ENCODE measurements around the gene SOHLH1.

SOHLH1 gene

DNA sequence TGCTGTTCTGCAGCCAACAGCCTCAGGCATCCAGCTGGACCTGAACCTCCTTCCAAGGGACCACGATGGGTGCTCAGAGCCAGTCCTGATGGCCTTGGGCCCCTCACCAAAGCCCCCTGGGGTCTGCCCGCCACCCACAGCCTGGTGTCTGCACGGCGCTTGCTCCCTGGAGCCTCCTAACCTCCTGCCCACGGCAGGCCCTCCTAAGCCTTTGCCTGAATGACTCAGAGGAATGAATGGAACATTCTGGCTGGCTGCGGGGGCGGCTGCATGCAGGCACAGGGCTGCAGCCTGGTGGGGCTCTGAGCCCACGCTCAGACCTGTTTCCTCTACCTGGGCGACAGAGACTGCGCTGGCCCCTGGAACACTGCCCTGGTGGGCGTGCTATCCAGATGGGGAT, 6.9 kb downstream of the SOHLH1 start:
- Histone ChIP-seq H3K4me3 (ENCODE audit: low read depth, low read length) (no peak overlapping the region), H3K27me3 (ENCODE audit: control insufficient read depth, insufficient read depth, low read length) (no peaks in the 10 kb centered on the region), H3K27ac (ENCODE audit: low read depth, low read length) (no peak overlapping the region), H3K9me3 (ENCODE audit: control insufficient read depth, insufficient read depth, low read length) (no peaks in the 10 kb centered on the region), H3K36me3 (ENCODE audit: control insufficient read depth, insufficient read depth, low read length) (no peaks in the 10 kb centered on the region), H3K4me1 (ENCODE audit: control insufficient read depth, insufficient read depth, low read length) (no peaks in the 10 kb centered on the region), H3K9ac (ENCODE audit: low read depth, low read length) (no peak overlapping the region)

DNA sequence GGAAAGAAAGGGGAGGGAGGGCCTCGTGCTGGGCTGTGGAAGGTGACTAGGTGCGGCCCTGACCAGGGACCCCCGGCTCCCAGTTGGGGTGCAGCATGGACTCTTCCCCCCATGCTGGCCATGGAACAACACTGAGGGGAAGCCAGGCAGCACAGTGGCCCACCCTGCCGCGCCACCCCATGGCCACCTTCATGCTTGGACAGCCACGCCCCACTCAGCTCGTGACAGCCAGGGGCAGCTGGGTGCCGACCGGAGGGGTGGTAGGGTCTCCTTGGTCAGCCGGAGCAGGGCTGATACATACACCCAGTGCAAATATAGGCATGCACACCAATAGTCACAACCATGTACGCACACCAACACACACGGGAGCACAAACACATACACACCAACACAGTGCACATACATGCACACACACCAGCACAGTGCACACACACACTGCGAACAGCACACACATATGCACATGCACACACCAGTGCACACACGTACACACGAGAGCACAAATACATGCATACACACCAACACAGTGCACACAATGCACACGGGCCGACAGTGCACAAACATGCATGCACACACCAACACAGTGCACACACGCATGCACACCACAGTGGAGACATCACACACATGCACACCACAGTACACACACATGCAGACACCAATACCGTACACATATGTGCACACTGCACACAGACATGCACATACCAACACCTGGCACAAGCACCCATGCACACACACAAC, 8.3 kb downstream of the SOHLH1 start:
- H3K36me3 ChIP-seq (ENCODE audit: control insufficient read depth, insufficient read depth, low read length), result no peaks in the 10 kb centered on the region
- no peaks in the 10 kb centered on the region for H3K9me3 ChIP-seq (ENCODE audit: control insufficient read depth, insufficient read depth, low read length)
- no peak overlapping the region for H3K27ac ChIP-seq (ENCODE audit: low read depth, low read length)
- H3K27me3 ChIP-seq (ENCODE audit: control insufficient read depth, insufficient read depth, low read length), result no peaks in the 10 kb centered on the region
- H3K4me3 ChIP-seq (ENCODE audit: low read depth, low read length), result no peak overlapping the region
- no peak overlapping the region for H3K9ac ChIP-seq (ENCODE audit: low read depth, low read length)
- no peaks in the 10 kb centered on the region for H3K4me1 ChIP-seq (ENCODE audit: control insufficient read depth, insufficient read depth, low read length)

- Histone ChIP-seq H3K27me3 (ENCODE audit: control insufficient read depth, insufficient read depth, low read length) (no peaks in the 10 kb centered on the region), H3K4me1 (ENCODE audit: control insufficient read depth, insufficient read depth, low read length) (no peaks in the 10 kb centered on the region), H3K9me3 (ENCODE audit: control insufficient read depth, insufficient read depth, low read length) (no peaks in the 10 kb centered on the region), H3K27ac (ENCODE audit: low read depth, low read length) (no peak overlapping the region), H3K9ac (ENCODE audit: low read depth, low read length) (no peak overlapping the region), H3K4me3 (ENCODE audit: low read depth, low read length) (no peak overlapping the region), H3K36me3 (ENCODE audit: control insufficient read depth, insufficient read depth, low read length) (no peaks in the 10 kb centered on the region)
These were observed 10.3 kb downstream of the SOHLH1 start for GRCh38 chr9:135689011-135689410.

GRCh38 chr9:135687216-135687615, 12.1 kb downstream of the SOHLH1 start:
- H3K4me1 ChIP-seq (ENCODE audit: control insufficient read depth, insufficient read depth, low read length), result no peaks in the 10 kb centered on the region
- H3K36me3 ChIP-seq (ENCODE audit: control insufficient read depth, insufficient read depth, low read length), result no peaks in the 10 kb centered on the region
- H3K9me3 ChIP-seq (ENCODE audit: control insufficient read depth, insufficient read depth, low read length), result no peaks in the 10 kb centered on the region
- H3K27me3 ChIP-seq (ENCODE audit: control insufficient read depth, insufficient read depth, low read length), result no peaks in the 10 kb centered on the region
- no peak overlapping the region for H3K9ac ChIP-seq (ENCODE audit: low read depth, low read length)
- no peak overlapping the region for H3K27ac ChIP-seq (ENCODE audit: low read depth, low read length)
- H3K4me3 ChIP-seq (ENCODE audit: low read depth, low read length), result no peak overlapping the region

- H3K9me3 ChIP-seq (ENCODE audit: control insufficient read depth, insufficient read depth, low read length), result no peaks in the 10 kb centered on the region
- H3K27ac ChIP-seq (ENCODE audit: low read depth, low read length), result no peak overlapping the region
- no peak overlapping the region for H3K9ac ChIP-seq (ENCODE audit: low read depth, low read length)
- H3K4me1 ChIP-seq (ENCODE audit: control insufficient read depth, insufficient read depth, low read length), result no peaks in the 10 kb centered on the region
- no peaks in the 10 kb centered on the region for H3K36me3 ChIP-seq (ENCODE audit: control insufficient read depth, insufficient read depth, low read length)
- H3K27me3 ChIP-seq (ENCODE audit: control insufficient read depth, insufficient read depth, low read length), result no peaks in the 10 kb centered on the region
- H3K4me3 ChIP-seq (ENCODE audit: low read depth, low read length), result no peak overlapping the region
These were observed 14.6 kb downstream of the SOHLH1 start for GRCh38 chr9:135684691-135685090.

- Histone ChIP-seq H3K27ac (ENCODE audit: low read depth, low read length) (no peak overlapping the region), H3K4me1 (ENCODE audit: control insufficient read depth, insufficient read depth, low read length) (no peaks in the 10 kb centered on the region), H3K9me3 (ENCODE audit: control insufficient read depth, insufficient read depth, low read length) (no peaks in the 10 kb centered on the region), H3K27me3 (ENCODE audit: control insufficient read depth, insufficient read depth, low read length) (no peaks in the 10 kb centered on the region), H3K4me3 (ENCODE audit: low read depth, low read length) (no peak overlapping the region), H3K36me3 (ENCODE audit: control insufficient read depth, insufficient read depth, low read length) (no peaks in the 10 kb centered on the region), H3K9ac (ENCODE audit: low read depth, low read length) (no peak overlapping the region)
These were observed 15.8 kb downstream of the SOHLH1 start for GRCh38 chr9:135683401-135684034.

DNA sequence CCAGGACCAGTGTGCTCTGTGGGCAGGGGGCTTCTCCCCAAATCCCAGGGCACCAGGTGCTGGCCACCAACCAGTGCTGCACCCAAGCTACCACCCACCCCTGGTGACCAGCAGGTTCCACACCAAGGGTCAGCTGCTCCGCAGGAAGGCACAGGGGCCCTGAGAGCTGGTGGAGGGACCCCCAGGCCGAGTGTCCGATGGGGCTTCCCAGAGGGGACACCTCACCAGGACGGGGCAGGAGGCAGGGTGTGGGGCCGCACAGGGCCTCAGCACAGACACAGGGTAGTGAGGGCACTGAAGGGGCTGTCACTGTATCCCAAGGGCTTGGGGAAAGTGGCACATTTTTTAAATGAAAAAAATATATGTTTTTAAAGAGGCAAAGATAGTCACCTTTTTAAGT, 18.1 kb downstream of the SOHLH1 start:
- no peaks in the 10 kb centered on the region for H3K9me3 ChIP-seq (ENCODE audit: control insufficient read depth, insufficient read depth, low read length)
- H3K4me3 ChIP-seq (ENCODE audit: low read depth, low read length), result no peak overlapping the region
- no peaks in the 10 kb centered on the region for H3K4me1 ChIP-seq (ENCODE audit: control insufficient read depth, insufficient read depth, low read length)
- no peak overlapping the region for H3K9ac ChIP-seq (ENCODE audit: low read depth, low read length)
- H3K27ac ChIP-seq (ENCODE audit: low read depth, low read length), result no peak overlapping the region
- no peaks in the 10 kb centered on the region for H3K36me3 ChIP-seq (ENCODE audit: control insufficient read depth, insufficient read depth, low read length)
- no peaks in the 10 kb centered on the region for H3K27me3 ChIP-seq (ENCODE audit: control insufficient read depth, insufficient read depth, low read length)

- no peaks in the 10 kb centered on the region for H3K27me3 ChIP-seq (ENCODE audit: control insufficient read depth, insufficient read depth, low read length)
- H3K9me3 ChIP-seq (ENCODE audit: control insufficient read depth, insufficient read depth, low read length), result no peaks in the 10 kb centered on the region
- no peak overlapping the region for H3K27ac ChIP-seq (ENCODE audit: low read depth, low read length)
These were observed 19.2 kb downstream of the SOHLH1 start for GRCh38 chr9:135680056-135680455.

GRCh38 chr9:135678236-135679017, 20.9 kb downstream of the SOHLH1 start:
- Histone ChIP-seq H3K36me3 (ENCODE audit: control insufficient read depth, insufficient read depth, low read length) (no peaks in the 10 kb centered on the region), H3K9me3 (ENCODE audit: control insufficient read depth, insufficient read depth, low read length) (no peaks in the 10 kb centered on the region), H3K4me1 (ENCODE audit: control insufficient read depth, insufficient read depth, low read length) (no peaks in the 10 kb centered on the region), H3K27ac (ENCODE audit: low read depth, low read length) (no peak overlapping the region), H3K4me3 (ENCODE audit: low read depth, low read length) (no peak overlapping the region), H3K9ac (ENCODE audit: low read depth, low read length) (no peak overlapping the region), H3K27me3 (ENCODE audit: control insufficient read depth, insufficient read depth, low read length) (no peaks in the 10 kb centered on the region)

More at GRCh38 chr9:135680056-135680455, 19.2 kb downstream of the SOHLH1 start:
- Histone ChIP-seq H3K4me1 (ENCODE audit: control insufficient read depth, insufficient read depth, low read length) (no peaks in the 10 kb centered on the region), H3K4me3 (ENCODE audit: low read depth, low read length) (no peak overlapping the region), H3K36me3 (ENCODE audit: control insufficient read depth, insufficient read depth, low read length) (no peaks in the 10 kb centered on the region), H3K9ac (ENCODE audit: low read depth, low read length) (no peak overlapping the region)

DNA sequence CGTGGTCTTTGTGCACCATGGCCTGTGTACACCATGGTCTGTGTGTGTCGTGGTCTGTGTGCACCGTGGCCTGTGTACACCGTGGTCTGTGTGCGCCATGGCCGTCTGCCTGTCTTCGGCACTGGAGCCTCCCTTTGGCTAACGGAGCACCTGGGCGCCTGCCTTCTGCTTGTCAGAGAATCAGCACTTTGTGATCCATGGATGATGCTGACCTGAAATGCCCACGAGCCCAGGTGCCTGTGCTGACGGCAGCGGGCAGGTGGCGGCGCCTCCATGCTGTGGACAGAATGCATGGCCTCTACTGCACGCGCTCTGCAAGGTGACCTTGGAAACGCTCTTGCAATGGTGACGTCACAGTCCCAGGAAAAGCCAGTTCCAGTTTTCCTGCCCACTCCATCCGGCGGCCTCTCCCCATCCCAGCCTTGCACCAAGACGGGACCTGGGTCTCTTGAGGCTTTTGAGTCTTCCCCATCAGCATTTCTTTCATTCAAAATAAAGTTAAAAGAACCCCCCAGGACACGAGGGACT, 21.6 kb downstream of the SOHLH1 start:
- Histone ChIP-seq H3K36me3 (ENCODE audit: control insufficient read depth, insufficient read depth, low read length) (no peaks in the 10 kb centered on the region), H3K9ac (ENCODE audit: low read depth, low read length) (no peak overlapping the region), H3K27me3 (ENCODE audit: control insufficient read depth, insufficient read depth, low read length) (no peaks in the 10 kb centered on the region), H3K4me3 (ENCODE audit: low read depth, low read length) (no peak overlapping the region), H3K9me3 (ENCODE audit: control insufficient read depth, insufficient read depth, low read length) (no peaks in the 10 kb centered on the region), H3K27ac (ENCODE audit: low read depth, low read length) (no peak overlapping the region), H3K4me1 (ENCODE audit: control insufficient read depth, insufficient read depth, low read length) (no peaks in the 10 kb centered on the region)

DNA sequence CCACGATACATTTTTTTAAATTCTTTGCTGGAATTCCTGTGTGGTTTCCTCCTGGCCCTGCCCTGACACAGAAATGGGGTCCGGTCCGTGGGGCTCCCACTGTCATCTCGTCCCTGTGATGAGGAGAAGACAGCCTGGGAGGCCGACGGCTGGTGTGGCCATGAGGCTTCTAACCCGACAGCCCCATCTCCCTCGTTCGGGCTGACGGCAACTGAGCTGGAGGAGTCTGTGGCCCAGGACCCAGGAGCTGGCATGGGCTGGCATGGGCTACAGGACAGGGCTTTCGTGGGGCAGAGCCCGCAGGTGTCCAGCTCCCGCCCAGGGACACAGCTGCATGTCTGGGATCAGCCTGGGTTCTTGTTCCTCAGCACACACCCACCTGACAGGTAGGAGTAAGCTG, 22.4 kb downstream of the SOHLH1 start:
- Histone ChIP-seq H3K27ac (ENCODE audit: low read depth, low read length) (no peak overlapping the region), H3K36me3 (ENCODE audit: control insufficient read depth, insufficient read depth, low read length) (no peaks in the 10 kb centered on the region), H3K9ac (ENCODE audit: low read depth, low read length) (no peak overlapping the region), H3K4me1 (ENCODE audit: control insufficient read depth, insufficient read depth, low read length) (no peaks in the 10 kb centered on the region), H3K27me3 (ENCODE audit: control insufficient read depth, insufficient read depth, low read length) (no peaks in the 10 kb centered on the region), H3K4me3 (ENCODE audit: low read depth, low read length) (no peak overlapping the region), H3K9me3 (ENCODE audit: control insufficient read depth, insufficient read depth, low read length) (no peaks in the 10 kb centered on the region)

Data from HUES48 (cell line).